Ishikawa (cell line): ENCODE measurements around the gene CD34.

Experiments used
- CEBPB ChIP-seq: IDR thresholded peaks from 2 replicates; pipeline ENCODE4 v1.6.1; 2012
- CREB1 ChIP-seq: IDR thresholded peaks from 2 replicates; pipeline ENCODE4 v1.6.1; 2012; ENCODE audit warnings: low read depth
- EGR1 ChIP-seq: IDR thresholded peaks from 2 replicates; pipeline ENCODE4 v1.6.1; 2012
- EP300 ChIP-seq: IDR thresholded peaks from 2 replicates; pipeline ENCODE4 v1.6.1; 2012; ENCODE audit warnings: borderline replicate concordance
- FOXM1 ChIP-seq: IDR thresholded peaks from 2 replicates; pipeline ENCODE4 v1.6.1; 2012; ENCODE audit warnings: low read depth, borderline replicate concordance
- NFIC ChIP-seq: IDR thresholded peaks from 2 replicates; pipeline ENCODE4 v1.6.1; 2012
- RAD21 ChIP-seq: IDR thresholded peaks from 2 replicates; pipeline ENCODE4 v1.6.1; 2012; ENCODE audit warnings: low read depth
- REST ChIP-seq: IDR thresholded peaks from 2 replicates; pipeline ENCODE4 v1.6.1; 2012; ENCODE audit warnings: low read depth, mild to moderate bottlenecking
- TAF1 ChIP-seq: IDR thresholded peaks from 2 replicates; pipeline ENCODE4 v1.6.1; 2012; ENCODE audit warnings: low read depth, mild to moderate bottlenecking
- TCF12 ChIP-seq: IDR thresholded peaks from 2 replicates; pipeline ENCODE4 v1.6.1; 2012; ENCODE audit warnings: low read depth
- TEAD4 ChIP-seq: IDR thresholded peaks from 2 replicates; pipeline ENCODE4 v1.6.1; 2012
- USF1 ChIP-seq: IDR thresholded peaks from 2 replicates; pipeline ENCODE4 v1.6.1; 2012
- YY1 ChIP-seq: IDR thresholded peaks from 2 replicates; pipeline ENCODE4 v1.6.1; 2012; ENCODE audit warnings: low read depth
- ZBTB7A ChIP-seq: IDR thresholded peaks from 2 replicates; pipeline ENCODE4 v1.6.1; 2012; ENCODE audit warnings: low read depth
- TF ChIP-seq, protein P1 (sequence below): IDR thresholded peaks from 2 replicates; pipeline ENCODE4 v1.6.1; 2012

CD34 gene

GRCh38 chr1:207868774-207869721 lies 41.9 kb downstream of the CD34 start:
- TF ChIP-seq CEBPB (no peak), TAF1 (no peak), YY1 (no peak), ZBTB7A (0 out of 2 replicates have a peak, but pooled peaks have one; percentile 19), RAD21 (peak; percentile 30; the same call in 1 of the 2 replicates), TCF12 (no peak), USF1 (no peak), EGR1 (no peak), TEAD4 (no peak; the same call in 1 of the 2 replicates), REST (no peak), NFIC (no peak), EP300 (no peak), FOXM1 (no peak), CREB1 (no peak)
- TF ChIP-seq, protein P1, sequence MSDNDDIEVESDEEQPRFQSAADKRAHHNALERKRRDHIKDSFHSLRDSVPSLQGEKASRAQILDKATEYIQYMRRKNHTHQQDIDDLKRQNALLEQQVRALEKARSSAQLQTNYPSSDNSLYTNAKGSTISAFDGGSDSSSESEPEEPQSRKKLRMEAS, result no peak

- TF ChIP-seq TEAD4 (no peak), RAD21 (no peak), CEBPB (no peak), EGR1 (no peak), TCF12 (no peak), USF1 (no peak), ZBTB7A (peak; percentile 72; the same call in 1 of the 2 replicates), REST (no peak)
- TF ChIP-seq, protein P1, result no peak; the same call in 1 of the 2 replicates
Measured at GRCh38 chr1:207868251-207868773, 42.6 kb downstream of the CD34 start.

DNA sequence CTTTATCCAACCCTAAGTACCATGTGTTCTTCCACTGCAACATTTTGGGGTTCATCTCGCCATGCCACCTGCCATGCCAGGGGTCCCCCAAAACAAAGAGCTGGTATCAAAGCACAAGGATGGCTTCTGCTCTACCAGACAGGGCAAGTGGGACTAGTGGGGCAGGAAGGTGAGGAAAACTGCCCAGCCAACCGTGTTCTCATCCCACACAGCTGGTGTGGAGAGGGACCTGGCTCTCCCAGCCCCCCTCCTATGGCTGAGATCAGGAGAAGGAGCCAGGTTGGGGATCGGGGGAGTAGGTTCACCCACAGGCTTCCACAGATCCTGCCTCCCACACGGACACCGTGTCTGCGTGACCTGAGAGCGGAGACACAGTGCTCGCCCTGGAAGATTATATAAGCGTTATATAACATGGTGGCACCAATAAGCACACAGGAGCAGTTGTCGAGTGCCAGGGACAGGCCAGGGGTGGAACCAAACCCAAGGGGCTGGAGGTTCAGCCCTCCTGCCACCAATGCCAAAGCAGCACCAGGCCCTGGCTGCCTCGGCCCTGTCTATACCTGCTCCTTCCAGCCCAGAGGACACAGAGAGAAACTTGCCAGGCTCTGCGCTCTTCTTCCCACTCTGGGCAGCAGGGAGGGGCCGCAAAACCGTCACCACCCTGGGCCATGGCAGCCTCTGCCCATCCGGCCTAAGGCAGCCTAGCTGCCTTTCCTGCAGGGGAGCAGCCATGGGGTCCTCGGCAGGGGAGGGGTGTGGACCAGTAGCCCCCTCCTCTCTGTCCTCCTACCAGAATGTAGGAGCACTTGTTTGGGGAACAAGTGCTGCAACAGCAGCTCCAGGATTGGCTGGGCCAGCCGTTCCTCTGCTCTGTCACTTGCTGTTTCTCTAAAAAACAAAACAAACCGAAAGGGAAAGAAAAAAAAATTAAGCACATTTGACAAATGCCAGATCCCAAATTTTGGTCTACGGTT lies 43.5 kb downstream of the CD34 start:
- TF ChIP-seq CEBPB (no peak), ZBTB7A (no peak), EGR1 (no peak), REST (no peak), USF1 (no peak), FOXM1 (no peak), YY1 (no peak), TEAD4 (no peak), NFIC (no peak), TAF1 (no peak), TCF12 (no peak), EP300 (no peak), RAD21 (no peak)
- TF ChIP-seq, protein P1, result no peak
